Suppressor macrophage treated with lipopolysaccharide for 1 hour (primary cell): ENCODE data around the gene CD37.
"Not testable (repeated sequence)": the region's sequence is repeated elsewhere in the genome, so short reads cannot be mapped to it uniquely, and the experiment has no call there.

Source experiments
- DNase-seq, 3 donors: peaks; one replicate each; pipeline ENCODE4 v3.0.0-alpha.2; 2020 to 2022

The CD37 gene

DNA sequence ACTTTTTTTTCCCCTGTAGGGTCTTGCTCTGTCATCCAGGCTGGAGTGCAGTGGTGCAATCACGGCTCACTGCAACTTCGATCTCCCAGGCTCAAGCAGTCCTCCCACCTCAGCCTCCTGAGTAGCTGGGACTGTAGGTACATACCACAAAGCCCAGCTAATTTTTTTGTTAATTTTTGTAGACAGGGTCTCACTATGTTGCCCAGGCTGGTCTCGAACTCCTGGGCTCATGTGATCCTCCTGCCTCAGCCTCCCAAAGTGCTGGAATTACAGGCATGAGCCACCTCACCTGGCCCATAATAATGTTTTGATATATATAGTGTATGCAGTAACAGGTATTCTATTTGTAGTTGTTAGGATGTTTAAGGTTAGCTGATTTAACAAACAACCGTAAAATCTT, 4.0 kb upstream of the CD37 start:
- DNase-seq: not testable (repeated sequence)

DNA sequence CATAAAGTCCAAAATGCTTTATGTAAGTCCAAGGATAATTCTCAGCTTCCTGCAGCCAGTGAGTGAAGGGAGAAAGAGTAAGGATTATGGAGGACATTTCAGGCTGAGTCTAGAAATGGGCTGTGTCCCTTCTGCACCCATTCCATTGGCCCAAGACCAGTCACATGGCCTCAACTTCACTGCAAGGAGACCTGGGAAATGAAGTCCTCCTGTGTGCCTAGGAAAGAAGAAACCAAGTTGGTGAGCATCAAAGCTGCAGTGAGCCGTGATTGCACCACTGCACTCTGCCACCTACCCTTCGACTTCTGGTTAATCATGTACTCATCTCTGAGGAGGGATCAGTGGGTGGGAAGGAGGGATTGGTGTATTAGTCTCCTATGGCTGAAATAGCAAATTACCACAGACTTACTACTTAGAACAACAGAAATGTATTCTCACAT, 3.6 kb upstream of the CD37 start:
- DNase-seq: peak; percentile 80 to 86 (median 83)

DNA sequence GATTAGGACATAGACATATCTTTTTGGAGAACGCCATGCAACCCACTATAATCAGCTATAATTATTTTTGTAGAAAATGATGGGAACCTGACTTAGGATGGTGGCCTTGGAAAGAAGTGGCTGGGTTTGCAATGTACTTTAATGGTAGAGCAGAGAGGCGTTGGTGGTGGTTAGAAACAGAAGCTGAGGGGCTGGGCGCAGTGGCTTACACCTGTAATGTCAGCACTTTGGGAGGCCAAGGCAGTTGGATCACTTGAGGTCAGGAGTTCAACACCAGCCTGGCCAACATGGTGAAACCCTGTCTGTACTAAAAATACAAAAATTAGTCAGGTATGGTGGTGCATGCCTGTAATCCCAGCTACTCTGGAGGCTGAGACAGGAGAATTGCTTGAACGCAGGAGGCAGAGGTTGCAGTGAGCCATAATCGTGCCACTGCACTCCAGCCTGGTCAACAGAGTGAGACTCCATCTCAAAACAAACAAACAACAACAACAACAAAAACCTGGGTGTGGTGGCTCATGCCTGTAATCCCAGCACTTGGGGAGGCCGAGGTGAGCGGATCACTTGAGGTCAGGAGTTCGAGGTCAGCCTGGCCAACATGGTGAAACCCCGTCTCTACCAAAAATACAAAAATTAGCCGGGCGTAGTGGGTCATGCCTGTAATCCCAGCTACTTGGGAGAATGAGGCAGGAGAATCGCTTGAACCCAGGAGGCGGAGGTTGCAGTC, 2.4 kb upstream of the CD37 start:
- not testable (repeated sequence) for DNase-seq

DNA sequence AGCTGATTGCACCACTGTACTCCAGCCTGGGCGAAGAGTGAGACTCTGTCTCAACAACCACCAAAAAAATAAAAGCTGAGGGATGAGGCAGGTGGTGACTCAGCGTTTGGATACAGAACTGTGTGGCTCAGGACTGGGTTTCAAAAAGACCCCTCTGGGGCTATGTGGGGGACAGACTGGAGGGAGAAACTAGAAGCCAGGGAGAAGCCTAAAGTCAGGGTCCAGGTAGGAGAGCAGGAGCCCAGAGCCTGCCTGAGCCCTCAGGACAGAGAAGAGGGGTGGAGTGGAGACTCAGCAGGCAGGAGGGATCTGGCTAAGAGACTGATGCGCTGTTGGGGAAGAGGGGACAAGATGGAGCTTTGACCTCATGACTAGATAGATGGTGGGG, 1.8 kb upstream of the CD37 start:
- peak; percentile 39 to 47 (median 46) for DNase-seq

DNA sequence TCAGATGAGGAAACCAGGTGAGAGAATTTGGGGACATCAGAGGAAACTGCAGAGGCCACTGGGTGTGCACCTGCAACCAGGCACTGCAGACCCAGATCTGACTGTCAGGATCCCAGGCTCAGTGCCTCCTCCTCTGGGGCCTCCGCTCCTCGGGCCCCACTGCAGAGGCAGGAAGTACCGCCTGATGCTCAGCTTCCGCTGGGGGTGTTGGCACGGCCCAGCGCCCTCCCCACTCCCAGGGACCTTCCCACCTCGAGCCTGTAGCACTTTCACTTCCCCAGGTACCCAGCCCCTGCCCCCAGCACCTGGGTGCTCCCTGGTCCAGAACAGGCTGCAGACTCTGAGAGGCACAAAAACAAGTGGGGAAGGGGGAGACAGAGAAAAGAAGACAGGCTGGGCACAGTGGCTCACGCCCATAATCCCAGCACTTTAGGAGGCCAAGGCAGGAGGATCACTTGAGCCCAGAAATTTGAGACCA, 1.4 kb upstream of the CD37 start:
- DNase-seq: peak; percentile 39 to 67 (median 52)

DNA sequence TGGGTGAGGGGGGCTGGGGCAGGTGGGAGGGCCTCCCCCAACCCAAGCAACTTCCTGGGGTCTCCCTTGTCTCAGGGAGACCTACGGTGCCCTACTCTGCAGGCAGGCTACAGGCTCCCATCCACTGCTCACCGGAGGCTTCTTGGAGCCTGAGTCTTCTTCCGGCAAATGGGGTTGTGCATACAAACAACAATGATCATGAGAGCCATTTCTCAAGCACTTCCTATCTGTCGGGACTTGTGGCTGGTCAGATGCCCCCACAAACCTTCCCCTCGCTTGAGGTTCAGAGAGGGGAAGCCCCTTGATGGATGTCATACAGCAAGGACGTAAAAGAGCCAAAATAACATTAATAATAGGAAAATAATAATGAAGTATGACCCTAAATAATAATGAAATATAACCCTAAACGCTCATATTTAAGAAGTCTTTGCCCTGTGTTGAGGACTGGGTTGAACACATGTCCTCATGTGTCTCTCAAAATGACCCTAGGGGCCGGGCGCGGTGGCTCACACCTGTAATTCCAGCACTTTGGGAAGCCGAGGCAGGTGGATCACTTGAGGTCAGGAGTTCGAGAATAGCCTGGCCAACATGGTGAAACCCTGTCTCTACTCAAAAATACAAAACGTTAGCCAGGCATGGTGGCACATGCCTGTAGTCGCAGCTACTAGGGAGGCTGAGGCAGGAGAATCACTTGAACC, 727 bp downstream of the CD37 start:
- peak; percentile 60 to 66 (median 66) for DNase-seq

DNA sequence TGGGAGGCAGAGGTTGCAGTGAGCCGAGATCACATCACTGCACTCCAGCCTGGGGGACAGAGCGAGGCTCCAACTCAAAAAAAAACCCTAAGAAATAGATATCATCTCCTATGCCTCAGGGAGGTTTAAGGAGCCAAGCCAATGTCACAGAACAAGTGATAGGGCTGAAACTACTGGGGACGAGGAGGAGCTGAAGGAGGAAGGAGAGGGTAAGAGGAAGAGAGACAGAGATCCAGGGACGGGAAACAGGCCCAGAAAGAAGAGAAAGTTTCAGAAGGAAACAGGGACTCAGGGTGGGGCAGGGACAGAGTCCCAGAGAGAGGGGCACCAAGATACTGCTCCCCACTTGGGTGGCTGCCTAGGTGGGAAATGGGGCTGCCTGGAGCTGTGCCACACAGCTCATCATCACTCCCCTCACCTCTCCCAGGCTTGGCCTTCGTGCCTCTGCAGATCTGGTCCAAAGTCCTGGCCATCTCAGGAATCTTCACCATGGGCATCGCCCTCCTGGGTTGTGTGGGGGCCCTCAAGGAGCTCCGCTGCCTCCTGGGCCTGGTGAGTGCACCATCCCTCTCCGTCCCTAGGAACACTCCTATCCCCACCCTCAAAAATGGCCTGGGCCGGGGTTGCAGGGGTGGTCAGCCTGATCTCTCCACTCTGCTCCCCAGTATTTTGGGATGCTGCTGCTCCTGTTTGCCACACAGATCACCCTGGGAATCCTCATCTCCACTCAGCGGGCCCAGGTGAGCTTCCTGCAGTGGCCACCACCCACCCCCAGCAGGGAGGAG, 1.5 kb downstream of the CD37 start:
- DNase-seq: no peak

DNA sequence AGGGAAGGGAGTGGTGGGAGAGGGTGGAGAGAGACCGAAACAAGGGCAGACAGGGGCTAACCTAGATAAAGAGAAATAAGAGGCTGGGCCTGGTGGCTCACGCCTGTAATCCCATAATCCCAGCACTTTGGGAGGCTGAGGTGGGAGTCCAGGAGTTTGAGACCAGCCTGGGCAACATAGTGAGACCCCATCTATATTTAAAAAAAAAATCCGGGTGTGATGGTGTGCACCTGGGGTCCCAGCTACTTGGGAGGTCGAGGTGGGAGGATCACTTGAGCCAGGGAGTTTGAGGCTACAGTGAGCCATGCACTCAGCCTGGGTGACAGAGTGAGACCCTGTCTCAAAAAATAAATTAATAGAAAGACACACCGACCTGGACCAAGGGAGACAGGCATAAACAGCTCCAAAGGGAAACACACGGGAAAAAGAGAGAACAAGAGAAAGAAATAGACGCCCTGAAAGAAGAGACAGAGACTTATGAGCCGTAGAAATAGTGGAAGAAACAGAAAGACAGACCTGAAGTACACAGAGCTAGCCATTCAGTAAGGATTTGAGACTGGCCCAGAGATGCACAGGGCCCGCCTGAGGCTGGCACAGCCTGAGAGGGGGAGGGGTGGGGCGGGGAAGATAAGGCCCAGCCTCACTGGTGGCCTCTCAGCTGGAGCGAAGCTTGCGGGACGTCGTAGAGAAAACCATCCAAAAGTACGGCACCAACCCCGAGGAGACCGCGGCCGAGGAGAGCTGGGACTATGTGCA, 2.2 kb downstream of the CD37 start:
- DNase-seq: no peak

DNA sequence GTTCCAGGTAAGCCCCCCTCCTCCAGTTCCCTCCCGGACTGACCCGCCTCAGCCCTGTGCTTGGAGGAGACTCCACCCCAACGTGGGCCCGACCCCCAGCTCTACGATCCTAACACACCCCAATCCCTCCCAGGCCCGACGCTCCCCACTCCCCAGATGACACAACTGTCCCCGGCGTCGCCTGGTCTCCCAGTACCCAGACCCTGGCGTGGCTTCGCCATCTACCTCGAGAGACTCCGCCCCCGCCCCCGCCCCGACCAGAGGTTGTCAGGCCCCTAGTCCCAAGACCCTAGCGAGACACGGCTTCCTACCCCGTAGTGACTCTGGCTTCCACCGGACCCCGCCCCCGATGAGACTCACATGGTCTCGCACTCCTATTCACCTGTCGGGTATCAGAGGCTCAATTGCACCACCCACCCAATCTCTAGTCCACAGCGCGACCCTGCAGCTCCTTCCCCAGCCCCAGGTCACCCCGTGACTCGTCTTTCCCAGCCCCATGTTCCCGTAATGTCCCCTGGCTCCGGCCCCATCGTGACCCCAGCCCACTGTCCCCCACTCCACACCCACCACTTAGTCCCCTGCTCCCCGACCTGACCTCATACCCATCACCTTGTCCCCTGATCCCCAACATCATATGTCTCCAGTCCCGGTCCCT, 2.9 kb downstream of the CD37 start:
- DNase-seq: no peak

DNA sequence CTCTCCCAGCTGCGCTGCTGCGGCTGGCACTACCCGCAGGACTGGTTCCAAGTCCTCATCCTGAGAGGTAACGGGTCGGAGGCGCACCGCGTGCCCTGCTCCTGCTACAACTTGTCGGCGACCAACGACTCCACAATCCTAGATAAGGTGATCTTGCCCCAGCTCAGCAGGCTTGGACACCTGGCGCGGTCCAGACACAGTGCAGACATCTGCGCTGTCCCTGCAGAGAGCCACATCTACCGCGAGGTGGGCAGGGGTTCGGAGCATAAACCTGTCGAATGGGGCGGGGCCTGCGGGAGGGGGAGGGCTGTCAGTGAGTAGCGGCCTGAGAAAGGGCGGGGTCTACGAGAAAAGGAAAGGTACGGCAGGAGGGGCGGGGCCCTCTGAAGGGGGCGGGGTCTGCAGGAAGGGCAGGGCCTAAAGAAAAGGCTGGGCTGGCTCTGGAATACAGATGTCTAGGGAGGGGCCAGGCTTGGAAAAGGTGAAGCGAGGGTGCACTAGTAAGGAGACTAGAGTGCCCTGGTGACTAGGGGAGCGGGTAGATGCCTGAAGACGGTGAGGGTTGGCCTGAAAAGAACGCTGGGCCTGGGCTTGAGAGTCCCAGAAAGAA, 3.6 kb downstream of the CD37 start:
- no peak for DNase-seq

DNA sequence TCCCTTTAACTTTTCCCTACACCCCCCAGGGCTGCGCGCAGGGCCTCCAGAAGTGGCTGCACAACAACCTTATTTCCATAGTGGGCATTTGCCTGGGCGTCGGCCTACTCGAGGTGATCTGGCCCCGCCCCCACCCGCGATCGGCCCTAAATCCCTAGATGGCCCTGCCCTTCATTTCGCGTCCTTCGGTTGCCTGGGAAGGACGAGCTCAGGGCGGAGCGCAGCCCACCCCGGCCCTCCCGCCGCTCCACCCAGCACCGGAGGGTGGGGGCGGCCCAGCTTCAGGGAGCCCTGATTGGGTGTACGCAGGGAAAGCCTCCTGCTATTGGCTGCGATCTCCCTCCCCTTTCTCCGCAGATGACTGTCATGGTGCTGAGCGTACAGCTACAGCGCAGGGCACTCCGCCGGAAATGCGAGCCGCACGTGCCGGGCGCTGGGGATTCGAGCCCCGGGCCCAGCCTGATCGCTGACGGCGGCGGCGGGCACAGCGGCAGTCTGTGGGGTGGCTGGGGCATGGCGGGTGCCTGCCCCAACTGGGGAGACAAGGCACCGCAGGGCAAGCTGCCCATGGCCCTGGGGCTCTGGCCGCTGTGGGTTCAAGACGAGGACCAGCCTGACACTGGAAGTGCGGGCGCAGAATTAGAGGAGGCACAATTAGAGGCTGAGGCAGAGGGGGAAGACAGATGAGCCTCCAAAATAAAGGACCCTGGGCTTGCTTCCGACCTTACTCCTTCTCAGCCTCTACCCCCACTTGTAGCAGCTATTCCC, 4.3 kb downstream of the CD37 start:
- no peak for DNase-seq

DNA sequence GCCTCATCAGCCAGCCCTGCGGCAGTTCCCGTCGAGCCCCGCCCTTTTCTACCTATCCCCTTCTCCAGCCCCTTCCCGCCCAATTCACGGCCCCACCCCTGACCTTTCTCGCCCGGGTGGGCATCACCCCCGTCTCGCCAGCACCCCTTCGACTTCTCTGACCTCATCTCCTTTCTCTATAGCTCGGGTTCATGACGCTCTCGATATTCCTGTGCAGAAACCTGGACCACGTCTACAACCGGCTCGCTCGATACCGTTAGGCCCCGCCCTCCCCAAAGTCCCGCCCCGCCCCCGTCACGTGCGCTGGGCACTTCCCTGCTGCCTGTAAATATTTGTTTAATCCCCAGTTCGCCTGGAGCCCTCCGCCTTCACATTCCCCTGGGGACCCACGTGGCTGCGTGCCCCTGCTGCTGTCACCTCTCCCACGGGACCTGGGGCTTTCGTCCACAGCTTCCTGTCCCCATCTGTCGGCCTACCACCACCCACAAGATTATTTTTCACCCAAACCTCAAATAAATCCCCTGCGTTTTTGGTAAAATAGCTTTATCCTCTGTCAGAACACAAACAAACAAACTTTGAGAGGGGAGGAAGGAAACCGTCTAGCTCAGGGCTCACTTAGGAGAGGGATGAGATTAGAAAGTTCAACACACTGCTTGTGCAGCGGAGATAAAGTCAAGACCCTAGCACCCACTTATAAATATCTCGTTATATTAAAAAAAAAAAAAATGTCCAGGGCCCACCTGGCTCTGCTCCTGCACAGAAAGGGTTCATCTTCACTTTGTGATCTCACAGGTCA, 5.1 kb downstream of the CD37 start:
- DNase-seq: peak in 2 of 3 donors; percentile 24 to 44

DNA sequence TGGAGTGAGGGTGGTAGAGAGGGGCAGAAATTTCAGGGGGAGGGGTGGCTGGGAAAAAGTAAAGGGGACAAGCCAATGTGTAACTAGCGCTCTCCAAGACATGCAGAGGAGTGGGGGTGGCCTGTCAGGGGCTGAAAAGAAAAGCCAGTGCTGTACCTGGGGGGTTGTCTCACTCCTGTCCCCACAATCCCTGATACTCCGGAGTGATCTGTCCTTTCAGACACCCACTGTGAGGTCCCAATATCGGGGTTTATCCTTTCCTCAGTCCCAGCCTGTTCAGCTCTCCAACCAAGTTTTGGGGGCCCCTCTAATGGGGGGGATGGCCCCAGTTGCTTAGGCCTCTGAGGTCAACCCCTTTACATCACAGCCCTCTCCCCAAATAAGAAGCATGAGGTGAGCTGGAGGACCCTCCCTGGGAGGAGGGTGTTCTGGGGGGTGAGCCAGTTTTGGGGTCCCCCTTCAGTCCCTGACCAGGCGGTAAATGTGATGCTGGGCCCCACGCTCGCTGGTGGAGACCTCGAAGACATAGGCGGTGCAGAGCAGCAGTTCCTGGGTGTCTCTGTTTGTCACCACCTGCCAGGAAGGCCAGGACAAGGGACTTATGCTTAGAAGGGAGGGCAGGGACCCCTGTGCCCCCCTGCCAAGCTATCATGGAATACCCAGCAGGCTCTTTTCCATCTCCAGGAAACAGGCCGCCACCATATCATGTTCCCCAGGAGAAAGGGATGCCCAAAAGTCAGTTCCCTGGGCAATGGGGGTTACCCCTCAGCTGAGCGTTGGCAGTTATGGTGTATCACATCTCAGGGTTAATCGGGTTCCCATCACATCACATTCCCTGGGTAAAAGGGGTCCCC, 5.9 kb downstream of the CD37 start:
- DNase-seq: no peak

DNA sequence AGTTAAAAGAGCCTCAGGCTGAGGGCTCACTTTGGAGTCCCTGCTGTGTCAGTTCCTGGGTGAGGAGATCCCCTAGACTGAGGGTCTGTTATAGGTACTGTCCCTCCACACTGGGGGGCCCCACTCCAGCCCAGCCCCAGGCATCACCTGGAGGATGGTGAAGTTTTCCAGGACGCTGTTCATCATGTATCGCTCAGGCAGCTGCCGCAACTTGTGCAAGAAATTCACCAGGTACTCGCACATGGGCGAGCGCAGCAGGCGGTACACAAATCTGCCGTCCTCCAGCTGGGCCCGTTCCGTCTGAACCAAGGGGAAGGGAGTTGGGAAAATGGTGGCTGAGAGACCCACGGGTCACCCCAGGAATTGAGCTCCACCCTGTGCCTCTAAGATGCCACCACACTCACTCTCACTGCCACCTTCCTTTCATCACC, 7.1 kb downstream of the CD37 start:
- DNase-seq: no peak

DNA sequence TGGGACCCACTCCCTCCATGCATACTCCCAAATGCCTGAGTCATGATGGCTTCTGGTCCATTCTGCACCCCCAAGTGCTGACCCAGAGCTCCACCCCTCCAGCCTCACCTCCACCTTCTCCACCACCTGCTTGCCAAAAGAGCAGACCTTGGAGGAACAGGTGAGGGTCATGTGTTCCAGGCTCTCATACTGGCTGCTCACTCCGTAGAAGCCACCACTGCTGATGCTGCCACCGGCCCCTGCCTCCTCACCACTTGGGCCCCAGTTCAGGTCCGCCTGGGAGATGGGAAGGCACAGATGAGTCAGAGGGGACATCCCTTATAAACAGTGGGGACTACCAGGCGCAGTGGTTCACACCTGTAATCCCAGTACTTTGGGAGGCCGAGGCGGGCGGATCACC, 7.9 kb downstream of the CD37 start:
- DNase-seq: no peak

DNA sequence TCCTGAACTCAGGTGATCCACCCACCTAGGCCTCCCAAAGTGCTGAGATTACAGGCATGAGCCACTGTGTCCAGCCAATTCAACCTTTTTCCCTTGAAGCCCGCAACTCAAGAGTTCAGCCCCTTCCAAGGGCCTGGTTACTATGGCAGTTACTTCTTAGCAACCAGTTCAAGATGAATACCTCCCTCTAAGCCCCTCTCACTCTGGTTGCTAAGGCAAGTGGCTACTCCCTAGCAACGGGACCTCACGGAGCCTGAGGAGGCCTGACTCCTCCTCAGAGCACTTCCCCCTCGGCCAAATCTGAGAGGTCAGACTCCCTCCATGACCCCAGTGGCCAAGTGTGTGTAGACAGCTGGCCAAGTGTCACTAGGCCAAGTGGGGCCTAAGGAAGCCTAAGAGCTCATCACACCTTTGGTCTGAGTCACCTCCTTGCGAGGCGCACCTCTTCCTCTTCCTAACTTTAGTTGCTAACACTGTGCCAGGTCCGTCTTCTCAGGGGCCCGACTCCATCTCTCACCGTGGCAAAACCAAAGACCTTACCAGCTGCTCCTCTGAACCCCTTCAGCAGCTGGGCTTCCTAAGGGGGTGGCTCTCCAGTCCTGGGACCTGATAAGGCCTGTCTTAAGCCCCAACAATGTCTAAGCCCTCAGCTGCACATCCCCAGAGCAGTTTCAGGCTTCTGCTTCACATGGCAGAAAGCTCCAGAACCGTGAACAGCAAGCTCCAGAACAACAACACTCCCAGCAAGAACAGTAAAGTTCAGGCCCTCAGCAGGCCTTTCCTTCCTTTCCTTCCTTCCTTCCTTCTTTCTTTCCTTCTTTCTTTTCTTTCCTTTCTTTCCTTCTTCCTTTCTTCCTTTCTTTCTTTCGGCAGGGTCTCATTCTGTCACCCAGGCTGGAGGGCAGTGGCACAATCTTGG, 9.6 kb downstream of the CD37 start:
- DNase-seq: no peak

DNA sequence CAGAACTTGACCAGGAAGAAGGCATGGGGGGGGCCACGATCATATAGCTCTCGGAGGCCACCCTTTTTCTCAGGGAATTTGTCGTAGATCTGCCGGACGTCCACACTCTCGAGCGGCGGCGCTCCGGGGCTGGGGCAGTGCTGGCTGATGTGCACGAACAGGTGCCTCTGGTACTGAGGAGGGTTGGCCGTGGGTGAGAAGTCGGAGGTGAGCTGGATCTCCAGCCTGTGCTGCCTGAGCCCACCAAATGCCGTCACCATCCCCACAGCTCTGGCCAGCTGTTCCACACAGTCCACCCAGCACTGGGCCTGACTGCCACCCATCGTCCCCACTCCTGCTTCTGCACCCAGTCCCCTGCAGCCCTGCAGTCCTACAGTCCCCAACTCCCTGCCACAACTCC, 12.0 kb downstream of the CD37 start:
- no peak for DNase-seq

DNA sequence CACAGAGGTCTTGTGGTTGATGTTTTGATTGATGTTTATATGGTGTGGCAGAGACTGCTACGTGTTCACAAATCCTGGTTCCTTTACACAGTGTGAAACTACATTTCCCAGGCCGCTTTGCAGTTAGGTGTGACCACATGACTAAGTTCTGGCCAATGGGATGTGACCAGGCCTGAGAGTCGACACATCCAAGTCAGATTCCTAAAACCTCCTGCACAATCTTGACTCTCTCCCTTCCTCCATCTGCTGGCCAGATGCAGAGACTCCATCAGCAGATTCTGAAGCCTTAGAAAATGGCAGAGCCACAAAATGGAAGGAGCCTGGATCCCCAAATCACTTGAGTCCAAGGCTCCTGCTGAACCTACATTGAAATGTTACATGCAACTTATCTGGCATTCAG, 12.6 kb downstream of the CD37 start:
- DNase-seq: peak; percentile 41 to 55 (median 42)
